ENCODE data around the gene SPOCK1. TPM values are rescaled to one million over a fixed set of nuclear protein-coding genes. Genes with fewer than 3 reads are reported as not detected.

The SPOCK1 gene
- total RNA-seq, 1 donor = 0.42 TPM

- no peak overlapping the region for H3K4me3 ChIP-seq (ENCODE audit: low read length)
- H3K27me3 ChIP-seq (ENCODE audit: insufficient read depth, low read length) = no peaks in the 10 kb centered on the region
- no peaks in the 10 kb centered on the region for H3K9me3 ChIP-seq (ENCODE audit: low read depth, low read length)
- H3K4me1 ChIP-seq (ENCODE audit: insufficient read depth, low read length) = no peaks in the 10 kb centered on the region
Observed at GRCh38 chr5:137136991-137137632, 362.0 kb downstream of the SPOCK1 start.

GRCh38 chr5:137134920-137135532 lies 364.1 kb downstream of the SPOCK1 start:
- Histone ChIP-seq H3K27me3 (ENCODE audit: insufficient read depth, low read length) (no peaks in the 10 kb centered on the region), H3K4me3 (ENCODE audit: low read length) (no peak overlapping the region), H3K4me1 (ENCODE audit: insufficient read depth, low read length) (no peaks in the 10 kb centered on the region), H3K9me3 (ENCODE audit: low read depth, low read length) (no peaks in the 10 kb centered on the region)

- no peaks in the 10 kb centered on the region for H3K4me1 ChIP-seq (ENCODE audit: insufficient read depth, low read length)
- no peak overlapping the region for H3K4me3 ChIP-seq (ENCODE audit: low read length)
- H3K27me3 ChIP-seq (ENCODE audit: insufficient read depth, low read length) = no peaks in the 10 kb centered on the region
- H3K9me3 ChIP-seq (ENCODE audit: low read depth, low read length) = no peaks in the 10 kb centered on the region
Observed at GRCh38 chr5:137129886-137130680, 369.0 kb downstream of the SPOCK1 start.

- Histone ChIP-seq H3K27me3 (ENCODE audit: insufficient read depth, low read length) (no peaks in the 10 kb centered on the region), H3K4me3 (ENCODE audit: low read length) (no peak overlapping the region), H3K4me1 (ENCODE audit: insufficient read depth, low read length) (no peaks in the 10 kb centered on the region), H3K9me3 (ENCODE audit: low read depth, low read length) (no peaks in the 10 kb centered on the region)
Observed at GRCh38 chr5:137128012-137128411, 371.1 kb downstream of the SPOCK1 start.

- Histone ChIP-seq H3K27me3 (ENCODE audit: insufficient read depth, low read length) (no peaks in the 10 kb centered on the region), H3K4me3 (ENCODE audit: low read length) (no peak overlapping the region), H3K4me1 (ENCODE audit: insufficient read depth, low read length) (no peaks in the 10 kb centered on the region), H3K9me3 (ENCODE audit: low read depth, low read length) (no peaks in the 10 kb centered on the region)
Observed at GRCh38 chr5:137126829-137127228, 372.3 kb downstream of the SPOCK1 start.

GRCh38 chr5:137122558-137122957 lies 376.6 kb downstream of the SPOCK1 start:
- H3K27me3 ChIP-seq (ENCODE audit: insufficient read depth, low read length) = no peaks in the 10 kb centered on the region
- H3K4me3 ChIP-seq (ENCODE audit: low read length) = no peak overlapping the region
- H3K9me3 ChIP-seq (ENCODE audit: low read depth, low read length) = no peaks in the 10 kb centered on the region

GRCh38 chr5:137122075-137122474 lies 377.1 kb downstream of the SPOCK1 start:
- Histone ChIP-seq H3K9me3 (ENCODE audit: low read depth, low read length) (no peaks in the 10 kb centered on the region), H3K27me3 (ENCODE audit: insufficient read depth, low read length) (no peaks in the 10 kb centered on the region), H3K4me1 (ENCODE audit: insufficient read depth, low read length) (no peaks in the 10 kb centered on the region), H3K4me3 (ENCODE audit: low read length) (no peak overlapping the region)

More at GRCh38 chr5:137122558-137122957, 376.6 kb downstream of the SPOCK1 start:
- H3K4me1 ChIP-seq (ENCODE audit: insufficient read depth, low read length) = no peaks in the 10 kb centered on the region

- Histone ChIP-seq H3K27me3 (ENCODE audit: insufficient read depth, low read length) (no peaks in the 10 kb centered on the region), H3K4me1 (ENCODE audit: insufficient read depth, low read length) (no peaks in the 10 kb centered on the region), H3K9me3 (ENCODE audit: low read depth, low read length) (no peaks in the 10 kb centered on the region), H3K4me3 (ENCODE audit: low read length) (no peak overlapping the region)
Observed at GRCh38 chr5:137119321-137119720, 379.8 kb downstream of the SPOCK1 start.

- no peaks in the 10 kb centered on the region for H3K27me3 ChIP-seq (ENCODE audit: insufficient read depth, low read length)
- no peaks in the 10 kb centered on the region for H3K9me3 ChIP-seq (ENCODE audit: low read depth, low read length)
- H3K4me1 ChIP-seq (ENCODE audit: insufficient read depth, low read length) = no peaks in the 10 kb centered on the region
- no peak overlapping the region for H3K4me3 ChIP-seq (ENCODE audit: low read length)
Observed at GRCh38 chr5:137118629-137119028, 380.5 kb downstream of the SPOCK1 start.

GRCh38 chr5:137115152-137115551 lies 384.0 kb downstream of the SPOCK1 start:
- Histone ChIP-seq H3K27me3 (ENCODE audit: insufficient read depth, low read length) (no peaks in the 10 kb centered on the region), H3K4me3 (ENCODE audit: low read length) (no peak overlapping the region), H3K9me3 (ENCODE audit: low read depth, low read length) (no peaks in the 10 kb centered on the region)

GRCh38 chr5:137114529-137114928 lies 384.6 kb downstream of the SPOCK1 start:
- Histone ChIP-seq H3K27me3 (ENCODE audit: insufficient read depth, low read length) (no peaks in the 10 kb centered on the region), H3K9me3 (ENCODE audit: low read depth, low read length) (no peaks in the 10 kb centered on the region), H3K4me1 (ENCODE audit: insufficient read depth, low read length) (no peaks in the 10 kb centered on the region), H3K4me3 (ENCODE audit: low read length) (no peak overlapping the region)

More at GRCh38 chr5:137115152-137115551, 384.0 kb downstream of the SPOCK1 start:
- H3K4me1 ChIP-seq (ENCODE audit: insufficient read depth, low read length) = no peaks in the 10 kb centered on the region

GRCh38 chr5:137113939-137114338 lies 385.2 kb downstream of the SPOCK1 start:
- H3K9me3 ChIP-seq (ENCODE audit: low read depth, low read length) = no peaks in the 10 kb centered on the region
- H3K4me1 ChIP-seq (ENCODE audit: insufficient read depth, low read length) = no peaks in the 10 kb centered on the region
- H3K27me3 ChIP-seq (ENCODE audit: insufficient read depth, low read length) = no peaks in the 10 kb centered on the region
- no peak overlapping the region for H3K4me3 ChIP-seq (ENCODE audit: low read length)

GRCh38 chr5:137113161-137113560 lies 386.0 kb downstream of the SPOCK1 start:
- Histone ChIP-seq H3K9me3 (ENCODE audit: low read depth, low read length) (no peaks in the 10 kb centered on the region), H3K4me1 (ENCODE audit: insufficient read depth, low read length) (no peaks in the 10 kb centered on the region), H3K4me3 (ENCODE audit: low read length) (no peak overlapping the region), H3K27me3 (ENCODE audit: insufficient read depth, low read length) (no peaks in the 10 kb centered on the region)

GRCh38 chr5:137105351-137106035 lies 393.6 kb downstream of the SPOCK1 start:
- Histone ChIP-seq H3K9me3 (ENCODE audit: low read depth, low read length) (no peaks in the 10 kb centered on the region), H3K27me3 (ENCODE audit: insufficient read depth, low read length) (no peaks in the 10 kb centered on the region), H3K4me1 (ENCODE audit: insufficient read depth, low read length) (no peaks in the 10 kb centered on the region), H3K4me3 (ENCODE audit: low read length) (no peak overlapping the region)

GRCh38 chr5:137101544-137101943 lies 397.6 kb downstream of the SPOCK1 start:
- no peak overlapping the region for H3K4me3 ChIP-seq (ENCODE audit: low read length)
- no peaks in the 10 kb centered on the region for H3K9me3 ChIP-seq (ENCODE audit: low read depth, low read length)
- H3K4me1 ChIP-seq (ENCODE audit: insufficient read depth, low read length) = no peaks in the 10 kb centered on the region
- H3K27me3 ChIP-seq (ENCODE audit: insufficient read depth, low read length) = no peaks in the 10 kb centered on the region
